Mesenchymal stem cell (in vitro differentiated cells and primary cell): ENCODE results near the gene GMPS.
"Not testable (repeated sequence)": the region's sequence is repeated elsewhere in the genome, so short reads cannot be mapped to it uniquely, and the experiment has no call there.

Source experiments
- DNase-seq: peaks from one replicate; pipeline ENCODE4 v3.0.0-alpha.2; 2013
- H2AFZ ChIP-seq: one replicate; pipeline ENCODE4 v1.6.1; 2013; ENCODE audit warnings: low read depth, mild to moderate bottlenecking, control low read depth, inconsistent platforms, low read length, moderate library complexity
- H2AK5ac ChIP-seq: 2 replicates; pipeline ENCODE4 v1.6.1; 2013; ENCODE audit warnings: low read length, moderate library complexity, mild to moderate bottlenecking, inconsistent platforms; ENCODE audit not compliant: severe bottlenecking
- H2BK120ac ChIP-seq: one replicate; pipeline ENCODE4 v1.6.1; 2013; ENCODE audit warnings: low read depth, mild to moderate bottlenecking, inconsistent platforms, low read length, moderate library complexity
- H2BK12ac ChIP-seq, 2 experiments: one replicate each; pipeline ENCODE4 v1.6.1; 2013; ENCODE audit warnings: inconsistent platforms in 2 of 2, low read length in 2 of 2, mild to moderate bottlenecking in 2 of 2, moderate library complexity in 2 of 2, control low read depth in 1 of 2
- H2BK15ac ChIP-seq: one replicate; pipeline ENCODE4 v1.6.1; 2013; ENCODE audit warnings: mild to moderate bottlenecking, low read depth, inconsistent platforms; ENCODE audit not compliant: poor library complexity, severe bottlenecking
- H2BK5ac ChIP-seq: 2 replicates; pipeline ENCODE4 v1.6.1; 2013; ENCODE audit warnings: low read depth, mild to moderate bottlenecking, low read length, control low read depth, inconsistent platforms; ENCODE audit not compliant: poor library complexity, severe bottlenecking
- H3K14ac ChIP-seq, 2 experiments: one replicate each; pipeline ENCODE4 v1.6.1; 2013; ENCODE audit warnings: inconsistent platforms in 2 of 2, low read length in 2 of 2, control low read depth in 1 of 2, mild to moderate bottlenecking in 1 of 2, moderate library complexity in 1 of 2
- H3K18ac ChIP-seq, 2 experiments: one replicate each; pipeline ENCODE4 v1.6.1; 2013; ENCODE audit warnings: inconsistent platforms in 2 of 2, low read length in 2 of 2, control low read depth in 1 of 2, low read depth in 1 of 2, mild to moderate bottlenecking in 1 of 2
- H3K23ac ChIP-seq, 2 experiments: one replicate each; pipeline ENCODE4 v1.6.1; 2013; ENCODE audit warnings: inconsistent platforms in 2 of 2, low read length in 2 of 2, mild to moderate bottlenecking in 2 of 2, moderate library complexity in 2 of 2, control low read depth in 1 of 2
- H3K27ac ChIP-seq: 2 replicates; pipeline ENCODE4 v1.5.1; 2013; ENCODE audit warnings: mild to moderate bottlenecking, moderate library complexity, low read length, control low read depth, inconsistent platforms; ENCODE audit not compliant: poor library complexity, severe bottlenecking
- H3K27me3 ChIP-seq, 2 experiments: 2 replicates each; pipeline versions ENCODE4 v1.6.1 to v1.7.0; 2013; ENCODE audit warnings: low read length in 2 of 2, mild to moderate bottlenecking in 2 of 2, moderate library complexity in 2 of 2, control low read depth in 1 of 2, inconsistent platforms in 1 of 2; ENCODE audit not compliant: control insufficient read depth in 1 of 2, insufficient read depth in 1 of 2
- H3K36me3 ChIP-seq, 2 experiments: 2 replicates each; pipeline versions ENCODE4 v1.6.1 to v1.7.0; 2013; ENCODE audit warnings: low read length in 2 of 2, control low read depth in 1 of 2, inconsistent platforms in 1 of 2, low read depth in 1 of 2, mild to moderate bottlenecking in 1 of 2; ENCODE audit not compliant: insufficient read depth in 2 of 2, control insufficient read depth in 1 of 2
- H3K4ac ChIP-seq, 2 experiments: one replicate each; pipeline ENCODE4 v1.6.1; 2013; ENCODE audit warnings: inconsistent platforms in 2 of 2, low read length in 2 of 2, mild to moderate bottlenecking in 2 of 2, moderate library complexity in 2 of 2, control low read depth in 1 of 2, low read depth in 1 of 2
- H3K4me1 ChIP-seq: 2 replicates; pipeline ENCODE4 v1.6.1; 2013; ENCODE audit warnings: low read depth, low read length, control low read depth; ENCODE audit not compliant: control insufficient read depth, insufficient read depth
- H3K4me2 ChIP-seq: 2 replicates; pipeline ENCODE4 v1.6.1; 2013; ENCODE audit warnings: low read length, mild to moderate bottlenecking, inconsistent platforms; ENCODE audit not compliant: poor library complexity, severe bottlenecking
- H3K4me3 ChIP-seq, 2 experiments: 2 replicates each; pipeline versions ENCODE4 v1.5.1 to v1.7.0; 2013; ENCODE audit warnings: low read length in 2 of 2, mild to moderate bottlenecking in 2 of 2, control low read depth in 1 of 2, low read depth in 1 of 2; ENCODE audit not compliant: insufficient read depth in 1 of 2
- H3K79me1 ChIP-seq: replicated peaks from 2 replicates; pipeline ENCODE4 v1.6.1; 2013; ENCODE audit warnings: mild to moderate bottlenecking, control low read depth, low read length, inconsistent platforms; ENCODE audit not compliant: poor library complexity, severe bottlenecking
- H3K9ac ChIP-seq: 2 replicates; pipeline ENCODE4 v1.7.0; 2013; ENCODE audit warnings: mild to moderate bottlenecking, low read length, moderate library complexity
- H3K9me3 ChIP-seq: 2 replicates; pipeline ENCODE4 v1.7.0; 2013; ENCODE audit warnings: mild to moderate bottlenecking, low read length; ENCODE audit not compliant: control insufficient read depth
- H4K8ac ChIP-seq: one replicate; pipeline ENCODE4 v1.6.1; 2013; ENCODE audit warnings: inconsistent platforms, mild to moderate bottlenecking, low read length, moderate library complexity
- H4K91ac ChIP-seq: one replicate; pipeline ENCODE4 v1.6.1; 2013; ENCODE audit warnings: mild to moderate bottlenecking, low read length, inconsistent platforms
- WGBS: methylation state at CpG from one replicate; pipeline ENCODE4 v1.1.7; 2013; ENCODE audit warnings: mixed read lengths; 5-methylcytosine and 5-hydroxymethylcytosine counted together

GMPS gene

DNA sequence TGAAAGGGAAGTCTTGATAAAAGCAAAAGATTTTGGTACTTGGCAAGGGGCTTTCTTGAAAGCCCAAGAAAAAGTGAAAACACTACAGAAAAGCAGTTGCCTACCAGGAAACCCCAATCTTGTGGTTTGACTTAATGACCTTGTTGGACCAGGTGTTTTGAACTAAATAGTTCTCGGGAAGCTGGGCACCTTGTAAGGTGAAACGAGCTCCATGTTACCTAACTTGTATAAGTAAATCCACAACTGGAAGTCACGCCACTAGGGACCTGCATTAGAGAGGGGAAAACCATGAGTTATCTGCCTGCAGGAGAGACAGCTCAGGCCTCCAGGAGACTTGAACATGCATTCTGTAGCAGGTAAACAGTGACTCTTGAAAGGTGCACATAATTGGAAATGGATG, 88.2 kb downstream of the GMPS start:
- Histone ChIP-seq H3K9ac (no peak overlapping the region), H2AFZ (no peak overlapping the region), H2BK5ac (no peak overlapping the region), H3K79me1 (no peaks in the 10 kb centered on the region), H3K9me3 (no peaks in the 10 kb centered on the region), H3K4me2 (no peak overlapping the region), H3K4me3 (no peak overlapping the region), H2AK5ac (no peak overlapping the region), H3K23ac (no peak overlapping the region), H3K4me1 (peaks cover under 1% of the 10 kb centered on the region), H3K27ac (no peak overlapping the region), H3K18ac (no peak overlapping the region), H2BK12ac (no peak overlapping the region), H4K91ac (no peak overlapping the region), H3K36me3 (peaks cover 0 to 7% of the 10 kb centered on the region in 2 experiments), H4K8ac (no peak overlapping the region), H3K27me3 (no peaks in the 10 kb centered on the region), H2BK15ac (no peak overlapping the region), H3K4ac (no peak overlapping the region), H2BK120ac (no peak overlapping the region), H3K14ac (no peak overlapping the region)
- 96% methylated on average over 3 of the region's 3 CpGs for WGBS
- no peak for DNase-seq

GRCh38 chr3:155960060-155960459, 89.6 kb downstream of the GMPS start:
- no peak overlapping the region for H3K18ac ChIP-seq
- H3K4me2 ChIP-seq: no peak overlapping the region
- H2BK120ac ChIP-seq: no peak overlapping the region
- H3K36me3 ChIP-seq: peaks cover 0 to 7% of the 10 kb centered on the region in 2 experiments
- peak overlapping the region; percentile 65 for H3K9ac ChIP-seq
- 97% methylated on average over 7 of the region's 8 CpGs for WGBS
- H2BK15ac ChIP-seq: no peak overlapping the region
- no peak overlapping the region for H2BK5ac ChIP-seq
- H4K91ac ChIP-seq: no peak overlapping the region
- no peak overlapping the region for H2AK5ac ChIP-seq
- no peak overlapping the region for H2AFZ ChIP-seq
- H2BK12ac ChIP-seq: no peak overlapping the region
- H3K4me1 ChIP-seq: peaks cover 1% of the 10 kb centered on the region
- no peak overlapping the region for H3K4ac ChIP-seq
- no peak for DNase-seq
- H3K9me3 ChIP-seq: no peaks in the 10 kb centered on the region
- no peak overlapping the region for H3K23ac ChIP-seq
- no peaks in the 10 kb centered on the region for H3K27me3 ChIP-seq
- no peaks in the 10 kb centered on the region for H3K79me1 ChIP-seq
- H4K8ac ChIP-seq: no peak overlapping the region
- H3K14ac ChIP-seq: no peak overlapping the region
- H3K4me3 ChIP-seq: no peak overlapping the region
- no peak overlapping the region for H3K27ac ChIP-seq

DNA sequence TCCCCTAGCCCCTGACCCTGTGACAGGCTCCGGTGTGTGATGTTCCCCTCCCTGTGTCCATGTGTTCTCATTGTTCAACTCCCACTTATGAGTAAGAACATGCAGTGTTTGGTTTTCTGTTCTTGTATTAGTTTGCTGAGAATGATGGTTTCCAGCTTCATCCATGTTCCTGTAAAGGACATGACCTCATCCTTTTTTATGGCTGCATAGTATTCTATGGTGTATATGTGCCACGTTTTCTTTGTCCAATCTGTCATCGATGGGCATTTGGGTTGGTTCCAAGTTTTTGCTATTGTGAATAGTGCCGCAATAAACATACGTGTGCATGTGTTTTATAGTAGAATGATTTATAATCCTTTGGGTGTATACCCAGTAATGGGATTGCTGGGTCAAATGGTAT, 90.6 kb downstream of the GMPS start:
- not testable (repeated sequence) for H3K36me3 ChIP-seq, H3K4me3 ChIP-seq

DNA sequence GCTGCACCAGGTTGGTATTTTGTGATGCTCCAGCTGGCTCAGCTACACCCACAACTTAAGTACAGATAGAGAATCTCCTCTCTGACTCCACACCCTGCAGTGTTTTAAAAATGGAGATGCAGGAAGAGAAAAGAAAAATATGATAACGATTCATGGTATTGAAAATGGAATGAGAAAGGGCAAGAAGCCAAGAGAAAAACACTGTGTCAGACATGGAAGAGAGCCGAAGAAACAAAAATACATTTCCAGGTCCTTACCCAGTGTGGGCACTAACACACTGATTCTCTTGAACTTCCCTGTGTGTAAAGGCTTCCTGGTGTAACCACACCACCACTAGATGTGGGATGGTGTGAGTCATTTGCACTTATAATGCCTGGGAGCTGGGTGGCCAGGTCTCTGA, 93.1 kb downstream of the GMPS start:
- no peak overlapping the region for H3K4ac ChIP-seq
- no peak overlapping the region for H2BK5ac ChIP-seq
- no peak overlapping the region for H3K4me3 ChIP-seq
- no peak overlapping the region for H3K9ac ChIP-seq
- H3K79me1 ChIP-seq: no peaks in the 10 kb centered on the region
- no peak for DNase-seq
- H2BK120ac ChIP-seq: no peak overlapping the region
- H3K36me3 ChIP-seq: peaks cover 0 to 2% of the 10 kb centered on the region in 2 experiments
- H4K91ac ChIP-seq: no peak overlapping the region
- no peak overlapping the region for H2BK12ac ChIP-seq
- H4K8ac ChIP-seq: no peak overlapping the region
- WGBS: 100% methylated on average over 2 of the region's 2 CpGs
- H2BK15ac ChIP-seq: no peak overlapping the region
- H3K9me3 ChIP-seq: no peaks in the 10 kb centered on the region
- no peak overlapping the region for H2AK5ac ChIP-seq
- H3K23ac ChIP-seq: no peak overlapping the region
- H3K4me2 ChIP-seq: no peak overlapping the region
- peak overlapping the region; percentile 54 for H3K27ac ChIP-seq
- no peak overlapping the region for H3K14ac ChIP-seq
- no peak overlapping the region for H3K18ac ChIP-seq
- H2AFZ ChIP-seq: no peak overlapping the region
- H3K4me1 ChIP-seq: peaks cover 1% of the 10 kb centered on the region
- H3K27me3 ChIP-seq: no peaks in the 10 kb centered on the region

More for the DNA sequence above, 90.6 kb downstream of the GMPS start:
- H3K27ac ChIP-seq, H3K4ac ChIP-seq, H2AFZ ChIP-seq, H2BK15ac ChIP-seq, H2BK5ac ChIP-seq, H3K79me1 ChIP-seq, H4K91ac ChIP-seq, H2BK12ac ChIP-seq, H3K4me2 ChIP-seq, H3K14ac ChIP-seq, H4K8ac ChIP-seq, H3K9ac ChIP-seq, H3K4me1 ChIP-seq, H2AK5ac ChIP-seq, H3K27me3 ChIP-seq, DNase-seq, H3K18ac ChIP-seq, H2BK120ac ChIP-seq, H3K9me3 ChIP-seq, H3K23ac ChIP-seq: not testable (repeated sequence)
- 81% methylated on average over 5 of the region's 5 CpGs for WGBS
